A549 (cell line): ENCODE measurements around the gene FMNL2. TPM values are rescaled to one million over a fixed set of nuclear protein-coding genes. Genes with fewer than 3 reads are reported as not detected.

Source experiments
- ATAC-seq, 2 experiments: fragments of 200-7000 bp in 1 of 2; fragments of >200 bp in 1 of 2; cut with Nextera tagmentation in 1 of 2; cut with Tn5 transposase in 1 of 2; 3 replicates each; pipeline versions ENCODE4 v1.8.0 to v1.9.1; 2018 to 2020; ENCODE audit warnings: mild to moderate bottlenecking in 1 of 2, moderate library complexity in 1 of 2
- CTCF ChIA-PET: fragments of 300-600 bp; sonication (Branson Sonifier 250); formaldehyde crosslinking; extraction: SDS; loops from one replicate; lab custom pipeline; 2021; ENCODE audit warnings: antibody characterized with exemption, inconsistent platforms; lab: Yijun Ruan, JAX
- POLR2A ChIA-PET: fragments of 350-600 bp; formaldehyde crosslinking; extraction: SDS; loops from one replicate; lab custom pipeline; 2021; ENCODE audit warnings: antibody characterized with exemption, inconsistent platforms; lab: Yijun Ruan, JAX
- DNase-seq, 2 experiments: peaks; one replicate each; pipeline versions ENCODE4 v3.0.0 to v3.0.0-alpha.2; 2011 to 2016; ENCODE audit warnings: low read depth in 1 of 2, low spot score in 1 of 2
- FAIRE-seq: peaks from 2 replicates; lab custom pipeline; 2011; peaks lifted over from hg19 to GRCh38; lab: Jason Lieb, UNC
- H3K27ac ChIP-seq, 2 experiments: fragments of >200 bp; sonication (Bioruptor Twin); formaldehyde crosslinking; 3 replicates each; pipeline ENCODE4 v1.5.1; 2016 to 2017
- H3K4me1 ChIP-seq: fragments of >200 bp; sonication (Bioruptor Twin); formaldehyde crosslinking; 3 replicates; pipeline ENCODE4 v1.6.1; 2016
- H3K4me2 ChIP-seq: fragments of >200 bp; sonication (Bioruptor Twin); formaldehyde crosslinking; 3 replicates; pipeline ENCODE4 v1.6.1; 2016
- H3K4me3 ChIP-seq: fragments of >200 bp; sonication (Bioruptor Twin); formaldehyde crosslinking; 3 replicates; pipeline ENCODE4 v1.5.1; 2016
- H3K9me3 ChIP-seq: fragments of >200 bp; sonication (Bioruptor Twin); formaldehyde crosslinking; 3 replicates; pipeline ENCODE4 v1.6.1; 2016
- CEBPB ChIP-seq, 2 experiments: fragments of >200 bp in 1 of 2; sonication (Bioruptor Twin) in 1 of 2; formaldehyde crosslinking in 1 of 2; IDR thresholded peaks; 2 replicates each; pipeline ENCODE4 v1.6.1; 2012 to 2016
- EHMT2 ChIP-seq: fragments of 200-600 bp; sonication (generic); IDR thresholded peaks from 2 replicates; pipeline ENCODE4 v1.6.1; 2016; ENCODE audit warnings: antibody characterized with exemption, low read depth, mild to moderate bottlenecking, moderate library complexity
- EP300 ChIP-seq, 2 experiments: fragments of >200 bp; sonication (Bioruptor Twin); formaldehyde crosslinking; IDR thresholded peaks; 2 replicates in 1 of 2; 3 replicates in 1 of 2; pipeline ENCODE4 v1.6.1; 2016 to 2017
- ESRRA ChIP-seq: fragments of 150-350 bp; IDR thresholded peaks from 2 replicates; pipeline ENCODE4 v1.6.1; 2014; ENCODE audit warnings: mild to moderate bottlenecking, low read length, borderline replicate concordance
- FOSL2 ChIP-seq, 2 experiments: fragments of 450-650 bp in 1 of 2; fragments of >200 bp in 1 of 2; sonication (Bioruptor Twin) in 1 of 2; formaldehyde crosslinking; IDR thresholded peaks; 2 replicates each; pipeline versions ENCODE4 v1.5.0 to v1.6.1; 2016 to 2020; ENCODE audit warnings: mild to moderate bottlenecking in 1 of 2, moderate library complexity in 1 of 2
- FOXS1 ChIP-seq: fragments of 250-450 bp; sonication (Bioruptor Pico); IDR thresholded peaks from 2 replicates; pipeline ENCODE4 v1.5.0; 2020; ENCODE audit warnings: mild to moderate bottlenecking, moderate library complexity
- GATA3 ChIP-seq: IDR thresholded peaks from 2 replicates; pipeline ENCODE4 v1.6.1; 2012; ENCODE audit warnings: borderline replicate concordance
- HEYL ChIP-seq: fragments of 250-450 bp; sonication (Bioruptor Pico); IDR thresholded peaks from 2 replicates; pipeline ENCODE4 v1.8.0; 2021; ENCODE audit warnings: mild to moderate bottlenecking, moderate library complexity
- HOXB5 ChIP-seq: fragments of 250-450 bp; sonication (Bioruptor Pico); IDR thresholded peaks from 2 replicates; pipeline ENCODE4 v1.5.0; 2020; ENCODE audit warnings: mild to moderate bottlenecking, moderate library complexity
- KDM1A ChIP-seq: fragments of 200-600 bp; sonication (generic); IDR thresholded peaks from 2 replicates; pipeline ENCODE4 v1.6.1; 2016; ENCODE audit warnings: low read depth, mild to moderate bottlenecking
- KDM5A ChIP-seq: fragments of 200-600 bp; sonication (generic); IDR thresholded peaks from 2 replicates; pipeline ENCODE4 v1.6.1; 2016; ENCODE audit warnings: antibody characterized with exemption, mild to moderate bottlenecking
- MYC ChIP-seq: IDR thresholded peaks from 2 replicates; pipeline ENCODE4 v1.6.1; 2012; ENCODE audit warnings: mild to moderate bottlenecking, inconsistent platforms, low read length, improper control_type of control experiment, borderline replicate concordance
- NPAS2 ChIP-seq: fragments of 250-450 bp; sonication (Bioruptor Pico); IDR thresholded peaks from 2 replicates; pipeline ENCODE4 v1.8.0; 2022; ENCODE audit warnings: mild to moderate bottlenecking, moderate library complexity, borderline replicate concordance
- RAD21 ChIP-seq, 2 experiments: fragments of >200 bp in 1 of 2; sonication (Bioruptor Twin) in 1 of 2; formaldehyde crosslinking in 1 of 2; IDR thresholded peaks in 1 of 2; conservative IDR thresholded peaks in 1 of 2; 2 replicates in 1 of 2; 3 replicates in 1 of 2; pipeline ENCODE4 v1.6.1; 2012 to 2018; ENCODE audit warnings: inconsistent platforms in 1 of 2
- RARB ChIP-seq: fragments of 250-450 bp; sonication (Bioruptor Pico); IDR thresholded peaks from 2 replicates; pipeline ENCODE4 v1.8.0; 2021; ENCODE audit warnings: mild to moderate bottlenecking, moderate library complexity
- RFX5 ChIP-seq: fragments of 450-650 bp; IDR thresholded peaks from 2 replicates; pipeline ENCODE4 v1.7.1; 2014; ENCODE audit warnings: antibody characterized with exemption, mild to moderate bottlenecking, moderate library complexity
- SMC3 ChIP-seq: fragments of >200 bp; sonication (Bioruptor Twin); formaldehyde crosslinking; IDR thresholded peaks from 3 replicates; pipeline ENCODE4 v1.6.1; 2018; ENCODE audit warnings: inconsistent platforms
- SREBF2 ChIP-seq: fragments of 450-650 bp; IDR thresholded peaks from 2 replicates; pipeline ENCODE4 v1.6.1; 2014; ENCODE audit warnings: mild to moderate bottlenecking, moderate library complexity
- ZC3H11A ChIP-seq: fragments of 450-650 bp; IDR thresholded peaks from 2 replicates; pipeline ENCODE4 v1.6.1; 2014; ENCODE audit warnings: antibody characterized with exemption, mild to moderate bottlenecking
- ZFP36 ChIP-seq: fragments of 450-650 bp; IDR thresholded peaks from 2 replicates; pipeline ENCODE4 v1.6.1; 2014; ENCODE audit warnings: borderline replicate concordance; ENCODE audit not compliant: partially characterized antibody
- WGBS: methylation state at CpG from one replicate; pipeline ENCODE4 v1.1.6; 2017; ENCODE audit errors: missing lambda C conversion rate; 5-methylcytosine and 5-hydroxymethylcytosine counted together
- polyA plus RNA-seq, 4 experiments: library from polyadenylated mRNA; depleted of rRNA in 3 of 4; stranded (reverse); fragments of >200 nt; fragmentation: RNase III in 1 of 4; extraction: RNeasy Plus Mini Kit Qiagen cat#74134 plus additional on column Dnase treatment in 1 of 4; gene quantifications; 2 replicates in 3 of 4; 3 replicates in 1 of 4; pipeline ENCODE4 v1.2.3, GENCODE V29; 2011 to 2017
- TF ChIP-seq, protein P1 (sequence below): IDR thresholded peaks from 2 replicates; pipeline ENCODE4 v1.6.1; 2012
- TF ChIP-seq, protein P2 (sequence below): IDR thresholded peaks from 2 replicates; pipeline ENCODE4 v1.6.1; 2012; ENCODE audit warnings: low read depth, borderline replicate concordance
- TF ChIP-seq, protein P3 (sequence below): fragments of >200 bp; sonication (Bioruptor Twin); formaldehyde crosslinking; IDR thresholded peaks from 2 replicates; pipeline ENCODE4 v1.6.1; 2016
- TF ChIP-seq, protein P4 (sequence below): IDR thresholded peaks from 2 replicates; pipeline ENCODE4 v1.6.1; 2012
- TF ChIP-seq, protein P5 (sequence below): fragments of 250-450 bp; sonication (Bioruptor Pico); IDR thresholded peaks from 2 replicates; pipeline ENCODE4 v1.5.0; 2020; ENCODE audit warnings: low read depth, mild to moderate bottlenecking, moderate library complexity
- TF ChIP-seq, protein P6 (sequence below): fragments of 200-600 bp; sonication (generic); IDR thresholded peaks from 2 replicates; pipeline ENCODE4 v1.6.1; 2016; ENCODE audit warnings: antibody characterized with exemption, mild to moderate bottlenecking, moderate library complexity

Gene FMNL2
- polyA plus RNA-seq, 2 of the 4 experiments (the other 2 are of a cell fraction), result 27.9 to 36.5 TPM

DNA sequence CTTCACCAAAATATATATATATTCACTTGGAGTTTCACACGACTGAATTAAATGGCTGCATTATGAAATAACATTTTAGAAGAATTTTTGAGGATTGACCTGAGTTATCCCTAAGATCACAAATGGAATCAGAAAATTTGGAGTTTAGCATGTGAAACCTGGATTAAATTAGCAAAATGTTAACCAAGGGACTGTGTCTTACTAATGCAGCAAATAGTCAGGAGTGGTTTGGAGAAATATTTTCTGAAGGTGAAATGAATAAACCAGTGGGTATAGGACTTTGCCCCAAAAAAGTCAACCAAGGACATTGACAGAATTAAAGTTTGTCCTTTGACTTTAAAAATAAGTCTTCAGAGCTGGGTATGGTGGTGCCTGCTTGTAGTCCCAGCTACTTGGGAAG is 271.1 kb downstream of the FMNL2 start:
- ChIA-PET CTCF (interaction anchor here (0.8 to 1.2 kb wide), 2 partner anchors 8 to 17 kb away, joined by 3 read pairs; no protein-coding TSS in a partner anchor), POLR2A (interaction anchor here (0.6 kb wide), 1 partner anchor 31 kb away, joined by 4 read pairs; no protein-coding TSS in a partner anchor)
- H3K4me3 ChIP-seq, result no peak overlapping the region
- no peaks in the 10 kb centered on the region for H3K9me3 ChIP-seq
- ATAC-seq (no peak), FAIRE-seq (no peak), DNase-seq (no peak)
- H3K27ac ChIP-seq, result no peak overlapping the region
- no peak for TF ChIP-seq KDM5A
- TF ChIP-seq, protein P1, sequence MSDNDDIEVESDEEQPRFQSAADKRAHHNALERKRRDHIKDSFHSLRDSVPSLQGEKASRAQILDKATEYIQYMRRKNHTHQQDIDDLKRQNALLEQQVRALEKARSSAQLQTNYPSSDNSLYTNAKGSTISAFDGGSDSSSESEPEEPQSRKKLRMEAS, result no peak
- TF ChIP-seq, protein P2, sequence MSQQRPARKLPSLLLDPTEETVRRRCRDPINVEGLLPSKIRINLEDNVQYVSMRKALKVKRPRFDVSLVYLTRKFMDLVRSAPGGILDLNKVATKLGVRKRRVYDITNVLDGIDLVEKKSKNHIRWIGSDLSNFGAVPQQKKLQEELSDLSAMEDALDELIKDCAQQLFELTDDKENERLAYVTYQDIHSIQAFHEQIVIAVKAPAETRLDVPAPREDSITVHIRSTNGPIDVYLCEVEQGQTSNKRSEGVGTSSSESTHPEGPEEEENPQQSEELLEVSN, result no peak
- TF ChIP-seq EHMT2, result no peak
- TF ChIP-seq KDM1A, result no peak
- TF ChIP-seq CEBPB (IDR thresholded peaks at IDR 0.05), result no peak
- no peak for TF ChIP-seq ZFP36
- TF ChIP-seq, protein P3, sequence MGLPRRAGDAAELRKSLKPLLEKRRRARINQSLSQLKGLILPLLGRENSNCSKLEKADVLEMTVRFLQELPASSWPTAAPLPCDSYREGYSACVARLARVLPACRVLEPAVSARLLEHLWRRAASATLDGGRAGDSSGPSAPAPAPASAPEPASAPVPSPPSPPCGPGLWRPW, result no peak
- TF ChIP-seq, protein P4, sequence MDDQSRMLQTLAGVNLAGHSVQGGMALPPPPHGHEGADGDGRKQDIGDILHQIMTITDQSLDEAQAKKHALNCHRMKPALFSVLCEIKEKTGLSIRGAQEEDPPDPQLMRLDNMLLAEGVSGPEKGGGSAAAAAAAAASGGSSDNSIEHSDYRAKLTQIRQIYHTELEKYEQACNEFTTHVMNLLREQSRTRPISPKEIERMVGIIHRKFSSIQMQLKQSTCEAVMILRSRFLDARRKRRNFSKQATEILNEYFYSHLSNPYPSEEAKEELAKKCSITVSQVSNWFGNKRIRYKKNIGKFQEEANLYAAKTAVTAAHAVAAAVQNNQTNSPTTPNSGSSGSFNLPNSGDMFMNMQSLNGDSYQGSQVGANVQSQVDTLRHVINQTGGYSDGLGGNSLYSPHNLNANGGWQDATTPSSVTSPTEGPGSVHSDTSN, result no peak
- TF ChIP-seq SREBF2, result no peak
- no peak for TF ChIP-seq RARB (CRISPR knock-in tag)
- no peak for TF ChIP-seq SMC3
- TF ChIP-seq RAD21 (conservative IDR thresholded peaks at IDR 0.05 in 1 of 2, IDR thresholded peaks at IDR 0.05 in 1 of 2), result no peak
- no peak for TF ChIP-seq EP300 (IDR thresholded peaks at IDR 0.05)
- TF ChIP-seq, protein P5, sequence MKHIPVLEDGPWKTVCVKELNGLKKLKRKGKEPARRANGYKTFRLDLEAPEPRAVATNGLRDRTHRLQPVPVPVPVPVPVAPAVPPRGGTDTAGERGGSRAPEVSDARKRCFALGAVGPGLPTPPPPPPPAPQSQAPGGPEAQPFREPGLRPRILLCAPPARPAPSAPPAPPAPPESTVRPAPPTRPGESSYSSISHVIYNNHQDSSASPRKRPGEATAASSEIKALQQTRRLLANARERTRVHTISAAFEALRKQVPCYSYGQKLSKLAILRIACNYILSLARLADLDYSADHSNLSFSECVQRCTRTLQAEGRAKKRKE (CRISPR knock-in tag), result no peak
- no peak for TF ChIP-seq ZC3H11A
- no peak for TF ChIP-seq GATA3
- 82% methylated on average over 1 of the region's 1 CpG for WGBS
- no peak overlapping the region for H3K4me2 ChIP-seq
- H3K4me1 ChIP-seq, result no peaks in the 10 kb centered on the region

DNA sequence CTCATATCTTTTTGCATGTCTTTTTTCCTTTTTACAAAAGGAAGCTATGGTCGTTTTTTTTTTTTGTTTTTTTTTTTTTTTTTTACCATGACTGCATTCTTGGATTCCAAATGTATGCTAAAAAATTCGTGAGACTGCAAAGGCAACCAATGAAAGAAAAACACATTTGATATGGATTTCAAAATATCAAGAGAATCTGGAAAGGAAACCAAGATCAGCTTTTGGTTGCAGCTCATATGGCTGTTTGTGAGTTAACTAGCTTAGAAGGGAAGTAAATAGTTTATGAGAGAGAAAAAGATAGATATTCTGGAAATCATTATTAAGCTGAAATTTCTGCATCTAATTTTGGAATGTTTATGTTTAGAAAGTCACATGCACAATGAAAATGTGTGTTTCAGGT is 272.0 kb downstream of the FMNL2 start:
- Histone ChIP-seq H3K4me2 (no peak overlapping the region), H3K9me3 (no peaks in the 10 kb centered on the region), H3K27ac (no peak overlapping the region), H3K4me3 (no peak overlapping the region), H3K4me1 (peaks cover 6% of the 10 kb centered on the region; the same call in 2 of the 3 replicates)
- FAIRE-seq (no peak), ATAC-seq (no peak), DNase-seq (no peak)
- WGBS, result 20% methylated on average over 2 of the region's 2 CpGs
- POLR2A ChIA-PET, result no interaction called here
- no peak for TF ChIP-seq HEYL (CRISPR knock-in tag)
- CTCF ChIA-PET, result interaction anchor here (1.2 kb wide), 1 partner anchor 9 kb away, joined by 3 read pairs; no protein-coding TSS in a partner anchor

DNA sequence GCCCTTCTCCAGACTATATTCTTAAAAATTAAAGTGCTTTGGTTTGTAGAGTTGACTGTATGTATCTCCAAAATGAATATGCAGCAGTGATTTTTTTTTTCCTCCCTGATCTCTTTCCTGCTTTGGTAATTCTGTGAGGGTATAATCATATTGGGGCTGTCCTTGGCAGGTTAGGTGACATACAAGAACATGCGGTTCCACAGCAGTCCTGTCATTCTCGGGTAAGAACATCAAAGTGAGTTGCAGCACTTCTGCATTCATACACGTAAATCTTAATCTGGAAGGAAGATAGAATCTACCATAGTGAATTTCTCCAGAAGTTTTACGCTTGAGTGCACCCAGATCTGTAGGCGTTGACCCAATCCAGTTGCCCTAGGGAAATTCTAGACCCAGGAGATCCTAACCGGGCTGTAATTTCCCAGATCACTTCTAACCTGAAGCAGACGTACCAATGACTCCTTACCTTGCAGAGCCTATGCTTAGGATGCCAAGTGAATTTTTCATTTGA is 272.9 kb downstream of the FMNL2 start:
- ATAC-seq (no peak), FAIRE-seq (no peak), DNase-seq (no peak)
- ChIA-PET CTCF (no interaction called here), POLR2A (interaction anchor here (0.6 kb wide), 1 partner anchor 141 kb away, joined by 3 read pairs; no protein-coding TSS in a partner anchor)
- H3K4me1 ChIP-seq, result peaks cover 7% of the 10 kb centered on the region; the same call in 2 of the 3 replicates
- no peak overlapping the region for H3K27ac ChIP-seq
- no peak overlapping the region for H3K4me2 ChIP-seq
- H3K9me3 ChIP-seq, result no peaks in the 10 kb centered on the region
- no peak overlapping the region for H3K4me3 ChIP-seq
- 85% methylated on average over 7 of the region's 7 CpGs for WGBS
- TF ChIP-seq, protein P4, result no peak
- TF ChIP-seq NPAS2 (CRISPR knock-in tag) (no peak), FOXS1 (CRISPR knock-in tag) (no peak), EHMT2 (no peak), RFX5 (no peak), HOXB5 (CRISPR knock-in tag) (no peak), ESRRA (no peak), KDM1A (no peak), MYC (no peak), FOSL2 (IDR thresholded peaks at IDR 0.05) (no peak), FOSL2 (CRISPR knock-in tag; IDR thresholded peaks at IDR 0.05) (no peak)
- TF ChIP-seq, protein P6, sequence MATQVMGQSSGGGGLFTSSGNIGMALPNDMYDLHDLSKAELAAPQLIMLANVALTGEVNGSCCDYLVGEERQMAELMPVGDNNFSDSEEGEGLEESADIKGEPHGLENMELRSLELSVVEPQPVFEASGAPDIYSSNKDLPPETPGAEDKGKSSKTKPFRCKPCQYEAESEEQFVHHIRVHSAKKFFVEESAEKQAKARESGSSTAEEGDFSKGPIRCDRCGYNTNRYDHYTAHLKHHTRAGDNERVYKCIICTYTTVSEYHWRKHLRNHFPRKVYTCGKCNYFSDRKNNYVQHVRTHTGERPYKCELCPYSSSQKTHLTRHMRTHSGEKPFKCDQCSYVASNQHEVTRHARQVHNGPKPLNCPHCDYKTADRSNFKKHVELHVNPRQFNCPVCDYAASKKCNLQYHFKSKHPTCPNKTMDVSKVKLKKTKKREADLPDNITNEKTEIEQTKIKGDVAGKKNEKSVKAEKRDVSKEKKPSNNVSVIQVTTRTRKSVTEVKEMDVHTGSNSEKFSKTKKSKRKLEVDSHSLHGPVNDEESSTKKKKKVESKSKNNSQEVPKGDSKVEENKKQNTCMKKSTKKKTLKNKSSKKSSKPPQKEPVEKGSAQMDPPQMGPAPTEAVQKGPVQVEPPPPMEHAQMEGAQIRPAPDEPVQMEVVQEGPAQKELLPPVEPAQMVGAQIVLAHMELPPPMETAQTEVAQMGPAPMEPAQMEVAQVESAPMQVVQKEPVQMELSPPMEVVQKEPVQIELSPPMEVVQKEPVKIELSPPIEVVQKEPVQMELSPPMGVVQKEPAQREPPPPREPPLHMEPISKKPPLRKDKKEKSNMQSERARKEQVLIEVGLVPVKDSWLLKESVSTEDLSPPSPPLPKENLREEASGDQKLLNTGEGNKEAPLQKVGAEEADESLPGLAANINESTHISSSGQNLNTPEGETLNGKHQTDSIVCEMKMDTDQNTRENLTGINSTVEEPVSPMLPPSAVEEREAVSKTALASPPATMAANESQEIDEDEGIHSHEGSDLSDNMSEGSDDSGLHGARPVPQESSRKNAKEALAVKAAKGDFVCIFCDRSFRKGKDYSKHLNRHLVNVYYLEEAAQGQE, result no peak
